Chondrocyte (in vitro differentiated cells): ENCODE data around the gene ETNK2. TPM values are rescaled to one million over a fixed set of nuclear protein-coding genes. Genes with fewer than 3 reads are reported as not detected.

Source experiments
- DNase-seq: peaks from one replicate; pipeline ENCODE4 v3.0.0; 2021; ENCODE audit warnings: mixed read lengths, low spot score
- H3K27ac Mint-ChIP-seq: one replicate; pipeline ENCODE4 v1.8.0; 2021; ENCODE audit warnings: mild to moderate bottlenecking, moderate library complexity, mixed read lengths; ENCODE audit not compliant: unreplicated experiment
- H3K27me3 Mint-ChIP-seq: 2 replicates; pipeline ENCODE4 v1.8.0; 2021; ENCODE audit warnings: low read depth, mixed read lengths
- H3K36me3 Mint-ChIP-seq: 2 replicates; pipeline ENCODE4 v1.8.0; 2021; ENCODE audit warnings: low read depth, mixed read lengths
- H3K4me1 Mint-ChIP-seq: 2 replicates; pipeline ENCODE4 v1.8.0; 2021; ENCODE audit warnings: low read depth, mild to moderate bottlenecking, mixed read lengths
- H3K4me3 Mint-ChIP-seq: one replicate; pipeline ENCODE4 v1.8.0; 2021; ENCODE audit warnings: mild to moderate bottlenecking, moderate library complexity, mixed read lengths; ENCODE audit not compliant: unreplicated experiment
- H3K9me3 Mint-ChIP-seq: 2 replicates; pipeline ENCODE4 v1.8.0; 2021; ENCODE audit warnings: low read depth, mixed read lengths
- CTCF ChIP-seq: fragments of 200-600 bp; sonication (generic); IDR thresholded peaks from 2 replicates; pipeline ENCODE4 v1.5.0; 2021; ENCODE audit warnings: antibody characterized with exemption, mild to moderate bottlenecking, moderate library complexity
- total RNA-seq: library from RNA; stranded (reverse); gene quantifications from 3 replicates; pipeline ENCODE4 v1.2.1, GENCODE V29; 2021

The ETNK2 gene
- total RNA-seq, 1 donor from 2014 or later, result 10.2 TPM

GRCh38 chr1:204197068-204197467 lies 45.2 kb upstream of the ETNK2 start:
- Mint-ChIP-seq H3K27ac (no peak overlapping the region), H3K36me3 (no peaks in the 10 kb centered on the region), H3K9me3 (no peaks in the 10 kb centered on the region), H3K4me3 (no peak overlapping the region), H3K27me3 (peaks cover 7% of the 10 kb centered on the region), H3K4me1 (peaks cover 22% of the 10 kb centered on the region)
- no peak for TF ChIP-seq CTCF
- DNase-seq, result no peak

- H3K9me3 Mint-ChIP-seq, result no peaks in the 10 kb centered on the region
- no peak for TF ChIP-seq CTCF
- peaks cover 10% of the 10 kb centered on the region for H3K27me3 Mint-ChIP-seq
- H3K36me3 Mint-ChIP-seq, result no peaks in the 10 kb centered on the region
- H3K4me1 Mint-ChIP-seq, result peaks cover 22% of the 10 kb centered on the region
- DNase-seq, result no peak
- no peak within 1 kb of the TSS for H3K4me3 Mint-ChIP-seq
- H3K27ac Mint-ChIP-seq, result peak within 1 kb of the TSS; percentile 59
Measured at GRCh38 chr1:204196068-204196795, 44.4 kb upstream of the ETNK2 start, which contains the start of gene KISS1. TSS of gene KISS1 (minus strand) at chr1:204196491. CDS start at chr1:204192876, 3,615 bp downstream.

GRCh38 chr1:204194771-204195170 lies 42.9 kb upstream of the ETNK2 start:
- Mint-ChIP-seq H3K4me3 (no peak overlapping the region), H3K9me3 (no peaks in the 10 kb centered on the region), H3K27me3 (peaks cover 14% of the 10 kb centered on the region), H3K4me1 (peaks cover 25% of the 10 kb centered on the region), H3K36me3 (no peaks in the 10 kb centered on the region), H3K27ac (no peak overlapping the region)
- no peak for DNase-seq
- TF ChIP-seq CTCF, result no peak

GRCh38 chr1:204194080-204194479 lies 42.2 kb upstream of the ETNK2 start:
- Mint-ChIP-seq H3K27me3 (peaks cover 19% of the 10 kb centered on the region), H3K4me1 (peaks cover 25% of the 10 kb centered on the region), H3K27ac (no peak overlapping the region), H3K4me3 (no peak overlapping the region), H3K36me3 (no peaks in the 10 kb centered on the region), H3K9me3 (no peaks in the 10 kb centered on the region)
- DNase-seq, result no peak
- no peak for TF ChIP-seq CTCF

GRCh38 chr1:204192589-204193352 lies 40.9 kb upstream of the ETNK2 start:
- DNase-seq, result no peak

More at GRCh38 chr1:204192589-204193352, 40.9 kb upstream of the ETNK2 start:
- H3K36me3 Mint-ChIP-seq, result no peaks in the 10 kb centered on the region
- TF ChIP-seq CTCF, result no peak
- H3K4me3 Mint-ChIP-seq, result no peak overlapping the region
- peaks cover 18% of the 10 kb centered on the region for H3K4me1 Mint-ChIP-seq
- H3K27ac Mint-ChIP-seq, result no peak overlapping the region
- peaks cover 31% of the 10 kb centered on the region for H3K27me3 Mint-ChIP-seq
- H3K9me3 Mint-ChIP-seq, result no peaks in the 10 kb centered on the region
